Measurements from ENCODE around the gene VPS51.

DNA sequence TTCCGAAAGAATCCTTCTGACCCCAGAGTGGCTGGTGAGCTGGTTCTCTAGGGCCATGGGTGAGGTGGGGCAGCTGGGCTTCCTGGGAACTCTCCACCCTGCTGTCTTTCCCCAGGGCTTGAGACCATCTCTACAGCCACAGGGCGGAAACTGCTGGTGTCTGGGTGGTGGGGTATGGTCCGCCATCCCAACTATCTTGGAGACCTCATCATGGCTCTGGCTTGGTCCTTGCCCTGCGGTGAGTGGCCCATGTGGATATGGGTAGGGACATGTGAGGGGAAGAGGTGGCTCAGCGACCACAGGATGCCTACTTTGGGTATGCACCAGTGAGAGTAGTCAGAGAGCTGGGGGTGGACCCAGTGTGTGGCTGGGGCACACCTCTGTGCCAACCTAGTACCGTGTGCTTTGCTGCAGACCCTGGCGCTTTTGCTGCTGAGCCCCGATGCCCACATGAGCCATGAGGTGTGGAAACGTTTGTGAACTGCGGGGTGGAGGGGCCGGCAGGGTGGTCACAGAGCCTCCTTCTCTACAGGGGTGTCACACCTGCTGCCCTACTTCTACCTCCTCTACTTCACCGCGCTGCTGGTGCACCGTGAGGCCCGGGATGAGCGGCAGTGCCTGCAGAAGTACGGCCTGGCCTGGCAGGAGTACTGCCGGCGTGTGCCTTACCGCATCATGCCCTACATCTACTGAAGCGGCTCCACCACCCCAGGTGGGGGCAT lies 19.5 kb downstream of the VPS51 start:
- TF ChIP-seq POLR2AphosphoS5 (IDR thresholded peaks at IDR 0.05; ENCODE audit: borderline replicate concordance, low read depth, low read length) (no peak), EZH2 (IDR thresholded peaks at IDR 0.05) (no peak)

All from SK-N-MC (cell line).